Hepatocyte (in vitro differentiated cells): Measurements from ENCODE around the gene ATF4. TPM values are rescaled to one million over a fixed set of nuclear protein-coding genes. Genes with fewer than 3 reads are reported as not detected.

Source experiments
- DNase-seq: peaks from one replicate; pipeline ENCODE4 v3.0.0-alpha.2; 2016; ENCODE audit warnings: low spot score
- H2AFZ ChIP-seq: fragments of 200-600 bp; sonication (generic); 2 replicates; pipeline ENCODE4 v1.6.0; 2016; ENCODE audit warnings: antibody characterized with exemption, mild to moderate bottlenecking
- H3K27ac ChIP-seq: fragments of 200-600 bp; sonication (generic); 2 replicates; pipeline ENCODE4 v1.5.1; 2016; ENCODE audit warnings: mild to moderate bottlenecking
- H3K27me3 ChIP-seq: fragments of 200-600 bp; sonication (generic); 2 replicates; pipeline ENCODE4 v1.6.1; 2016
- H3K36me3 ChIP-seq: fragments of 200-600 bp; sonication (generic); replicated peaks from 2 replicates; pipeline ENCODE4 v1.5.1; 2016; ENCODE audit warnings: low read depth; ENCODE audit not compliant: insufficient read depth
- H3K4me1 ChIP-seq: fragments of 200-600 bp; sonication (generic); 2 replicates; pipeline ENCODE4 v1.5.1; 2016; ENCODE audit warnings: mild to moderate bottlenecking, moderate library complexity; ENCODE audit not compliant: insufficient read depth
- H3K4me2 ChIP-seq: fragments of 200-600 bp; sonication (generic); 2 replicates; pipeline ENCODE4 v1.6.0; 2016
- H3K4me3 ChIP-seq: fragments of 200-600 bp; sonication (generic); 2 replicates; pipeline ENCODE4 v1.5.1; 2016; ENCODE audit warnings: mild to moderate bottlenecking
- H3K79me2 ChIP-seq: fragments of 200-600 bp; sonication (generic); 2 replicates; pipeline ENCODE4 v1.6.0; 2017; ENCODE audit warnings: mild to moderate bottlenecking
- H3K9me2 ChIP-seq: fragments of 200-600 bp; sonication (generic); replicated peaks from 2 replicates; pipeline ENCODE4 v1.6.0; 2017; ENCODE audit warnings: mild to moderate bottlenecking; ENCODE audit not compliant: insufficient read depth
- H3K9me3 ChIP-seq: fragments of 200-600 bp; sonication (generic); 2 replicates; pipeline ENCODE4 v1.5.1; 2016; ENCODE audit warnings: low read depth, mild to moderate bottlenecking
- H4K20me1 ChIP-seq: fragments of 200-600 bp; sonication (generic); 2 replicates; pipeline ENCODE4 v1.6.0; 2016; ENCODE audit warnings: mild to moderate bottlenecking; ENCODE audit not compliant: insufficient read depth, poor library complexity, severe bottlenecking
- EZH2 ChIP-seq: fragments of 200-600 bp; sonication (generic); IDR thresholded peaks from 2 replicates; pipeline ENCODE4 v1.6.1; 2016; ENCODE audit warnings: antibody characterized with exemption, mild to moderate bottlenecking, borderline replicate concordance
- EZH2phosphoT487 ChIP-seq: fragments of 200-600 bp; sonication (generic); IDR thresholded peaks from one replicate; pipeline ENCODE4 v1.6.1; 2018; ENCODE audit warnings: antibody characterized with exemption, mild to moderate bottlenecking, low read depth, moderate library complexity; ENCODE audit not compliant: unreplicated experiment, severe bottlenecking
- WGBS: methylation state at CpG from one replicate; pipeline ENCODE4 v1.1.6; 2016; ENCODE audit warnings: low lambda C conversion rate; ENCODE audit errors: missing lambda C conversion rate; 5-methylcytosine and 5-hydroxymethylcytosine counted together
- polyA plus RNA-seq: library from polyadenylated mRNA; unstranded; fragments of >200 nt; fragmentation: Nextera tagmentation; extraction: Ambion mirVana; gene quantifications from 2 replicates; pipeline ENCODE4 v1.2.1, GENCODE V29; 2016
- total RNA-seq: library from RNA; depleted of rRNA; stranded (reverse); fragments of >200 nt; gene quantifications from 2 replicates; pipeline ENCODE4 v1.2.3, GENCODE V29; 2014
- TF ChIP-seq, protein P1 (sequence below): fragments of 200-600 bp; sonication (generic); IDR thresholded peaks from 2 replicates; pipeline ENCODE4 v1.5.1; 2016; ENCODE audit warnings: antibody characterized with exemption, mild to moderate bottlenecking; ENCODE audit not compliant: poor library complexity

The ATF4 gene
- total and polyA plus RNA-seq, 2 experiments from 2014 or later = 144 to 231 TPM

DNA sequence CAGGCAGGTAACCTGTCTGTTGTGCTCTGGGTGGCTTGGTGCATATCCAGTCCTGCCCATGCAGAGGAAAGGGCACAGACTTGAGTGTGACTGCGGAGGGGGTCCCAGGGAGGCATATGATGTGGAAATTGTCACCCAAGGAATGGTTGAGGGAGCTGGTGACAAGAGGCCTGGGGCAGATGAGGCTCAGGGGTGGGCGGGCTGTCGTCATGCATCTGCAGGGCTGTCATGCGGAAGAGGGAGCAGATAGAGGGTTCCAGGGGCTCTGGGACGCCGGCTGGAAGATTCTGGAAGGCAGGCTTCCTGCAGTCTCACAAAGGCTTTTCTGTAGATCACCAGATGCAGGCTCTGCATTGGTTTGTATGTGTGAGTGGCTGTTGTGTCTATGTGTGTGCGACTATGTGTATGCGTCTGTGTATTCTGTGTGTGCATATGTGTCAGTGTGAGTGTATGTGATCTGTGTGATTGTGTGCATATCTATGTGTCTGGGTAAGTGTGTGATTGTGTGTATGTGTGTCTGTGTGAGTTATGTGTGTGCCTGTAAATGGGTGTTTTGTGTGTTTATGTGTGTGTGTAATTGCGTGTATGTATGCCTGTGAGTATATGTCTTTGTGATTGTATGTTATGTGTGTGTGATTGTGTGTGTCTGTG is 42.6 kb downstream of the ATF4 start:
- TF ChIP-seq, protein P1, sequence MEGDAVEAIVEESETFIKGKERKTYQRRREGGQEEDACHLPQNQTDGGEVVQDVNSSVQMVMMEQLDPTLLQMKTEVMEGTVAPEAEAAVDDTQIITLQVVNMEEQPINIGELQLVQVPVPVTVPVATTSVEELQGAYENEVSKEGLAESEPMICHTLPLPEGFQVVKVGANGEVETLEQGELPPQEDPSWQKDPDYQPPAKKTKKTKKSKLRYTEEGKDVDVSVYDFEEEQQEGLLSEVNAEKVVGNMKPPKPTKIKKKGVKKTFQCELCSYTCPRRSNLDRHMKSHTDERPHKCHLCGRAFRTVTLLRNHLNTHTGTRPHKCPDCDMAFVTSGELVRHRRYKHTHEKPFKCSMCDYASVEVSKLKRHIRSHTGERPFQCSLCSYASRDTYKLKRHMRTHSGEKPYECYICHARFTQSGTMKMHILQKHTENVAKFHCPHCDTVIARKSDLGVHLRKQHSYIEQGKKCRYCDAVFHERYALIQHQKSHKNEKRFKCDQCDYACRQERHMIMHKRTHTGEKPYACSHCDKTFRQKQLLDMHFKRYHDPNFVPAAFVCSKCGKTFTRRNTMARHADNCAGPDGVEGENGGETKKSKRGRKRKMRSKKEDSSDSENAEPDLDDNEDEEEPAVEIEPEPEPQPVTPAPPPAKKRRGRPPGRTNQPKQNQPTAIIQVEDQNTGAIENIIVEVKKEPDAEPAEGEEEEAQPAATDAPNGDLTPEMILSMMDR = no peak
- no peak for TF ChIP-seq EZH2phosphoT487
- TF ChIP-seq EZH2 = no peak
- Histone ChIP-seq H2AFZ (no peak overlapping the region), H3K4me1 (peaks cover 6% of the 10 kb centered on the region), H3K79me2 (no peaks in the 10 kb centered on the region), H3K4me2 (no peak overlapping the region), H3K36me3 (no peaks in the 10 kb centered on the region), H3K27me3 (peaks cover 28% of the 10 kb centered on the region), H3K9me2 (no peaks in the 10 kb centered on the region), H4K20me1 (no peaks in the 10 kb centered on the region), H3K9me3 (no peaks in the 10 kb centered on the region), H3K27ac (no peak overlapping the region), H3K4me3 (no peak overlapping the region)
- WGBS = 82% methylated on average over 9 of the region's 9 CpGs
- DNase-seq = no peak

DNA sequence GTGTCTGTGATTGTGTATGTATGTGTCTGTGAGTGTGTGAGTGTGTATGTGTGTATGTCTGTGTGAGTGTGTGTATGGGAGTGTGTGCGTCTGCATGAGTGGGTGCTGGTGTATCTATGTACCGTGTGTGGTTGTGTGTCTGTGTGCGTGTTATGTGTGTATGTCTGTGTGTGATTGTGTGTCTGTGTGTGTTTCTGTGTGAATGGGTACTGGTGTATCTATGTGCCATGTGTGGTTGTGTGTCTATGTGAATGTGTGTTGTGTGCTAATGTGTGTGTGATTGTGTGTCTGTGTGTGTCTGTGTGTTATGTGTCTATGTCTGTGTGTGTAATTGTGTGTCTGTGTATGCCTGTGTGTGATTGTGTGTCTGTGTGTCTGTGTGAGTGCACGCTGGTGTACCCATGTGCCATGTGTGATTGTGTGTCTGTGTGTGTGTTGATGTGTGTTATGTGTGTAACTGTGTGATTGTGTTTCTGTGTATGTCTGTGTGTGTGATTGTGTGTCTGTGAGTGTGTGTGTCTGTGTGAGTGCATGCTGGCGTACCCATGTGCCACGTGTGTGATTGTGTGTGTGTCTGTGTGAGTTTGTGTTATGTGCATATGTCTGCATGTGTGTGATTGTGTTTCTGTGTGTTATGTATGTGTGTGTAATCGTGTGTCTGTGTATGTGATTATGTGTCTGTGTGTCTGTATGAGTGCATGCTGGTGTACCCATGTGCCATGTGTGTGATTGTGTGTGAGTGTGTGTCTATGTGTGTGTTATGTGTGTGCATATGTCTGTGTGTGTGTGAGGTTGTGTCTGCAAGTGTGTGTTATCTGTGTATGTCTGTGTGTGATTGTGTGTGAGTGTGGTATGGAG is 43.4 kb downstream of the ATF4 start:
- no peak overlapping the region for H3K4me2 ChIP-seq
- no peaks in the 10 kb centered on the region for H3K9me2 ChIP-seq
- H4K20me1 ChIP-seq = no peaks in the 10 kb centered on the region
- no peaks in the 10 kb centered on the region for H3K9me3 ChIP-seq
- no peak overlapping the region for H3K4me3 ChIP-seq
- WGBS = 93% methylated on average over 7 of the region's 7 CpGs
- H3K27me3 ChIP-seq = peaks cover 20% of the 10 kb centered on the region
- no peaks in the 10 kb centered on the region for H3K36me3 ChIP-seq
- no peak overlapping the region for H3K27ac ChIP-seq
- no peak for TF ChIP-seq EZH2phosphoT487
- TF ChIP-seq EZH2 = no peak
- TF ChIP-seq, protein P1 = no peak
- no peaks in the 10 kb centered on the region for H3K79me2 ChIP-seq
- no peaks in the 10 kb centered on the region for H3K4me1 ChIP-seq
- no peak overlapping the region for H2AFZ ChIP-seq
- DNase-seq = no peak

DNA sequence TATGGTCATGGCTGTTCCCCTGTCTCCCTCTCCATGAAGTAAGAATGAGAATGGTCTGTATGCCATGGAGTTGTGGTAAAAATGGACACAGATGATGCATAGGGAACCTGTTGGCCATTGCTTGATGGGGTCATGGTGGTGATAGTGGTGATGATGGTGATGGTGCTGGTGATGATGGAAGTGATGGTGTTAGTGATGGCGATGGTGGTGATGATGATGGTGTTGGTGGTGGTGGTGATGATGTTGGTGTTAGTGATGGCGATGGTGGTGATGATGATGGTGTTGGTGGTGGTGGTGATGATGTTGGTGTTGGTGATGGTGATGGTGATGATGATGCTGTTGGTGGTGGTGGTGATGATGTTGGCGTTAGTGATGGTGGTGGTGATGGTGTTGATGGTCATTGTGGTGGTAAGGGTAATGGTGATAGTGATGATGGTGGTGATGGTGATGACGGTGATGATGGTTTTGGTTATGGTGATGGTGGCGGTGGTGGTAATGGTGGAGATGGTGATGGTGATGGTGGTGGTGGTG is 45.1 kb downstream of the ATF4 start:
- Histone ChIP-seq H3K27ac (no peak overlapping the region), H3K9me3 (no peaks in the 10 kb centered on the region), H3K4me1 (no peaks in the 10 kb centered on the region), H3K4me2 (no peak overlapping the region), H3K4me3 (no peak overlapping the region), H3K79me2 (no peaks in the 10 kb centered on the region), H3K27me3 (peaks cover 6% of the 10 kb centered on the region), H4K20me1 (no peaks in the 10 kb centered on the region), H3K9me2 (no peaks in the 10 kb centered on the region), H2AFZ (no peak overlapping the region), H3K36me3 (no peaks in the 10 kb centered on the region)
- TF ChIP-seq EZH2 (no peak), EZH2phosphoT487 (no peak)
- TF ChIP-seq, protein P1 = no peak
- DNase-seq = no peak
- 93% methylated on average over 5 of the region's 5 CpGs for WGBS
